ENCODE results near the gene MYO1D. TPM values are rescaled to one million over a fixed set of nuclear protein-coding genes. Genes with fewer than 3 reads are reported as not detected.
"Not testable (repeated sequence)": the region's sequence is repeated elsewhere in the genome, so short reads cannot be mapped to it uniquely, and the experiment has no call there.

Gene MYO1D
- total RNA-seq, 1 experiment from 2014 or later = 9.0 TPM

DNA sequence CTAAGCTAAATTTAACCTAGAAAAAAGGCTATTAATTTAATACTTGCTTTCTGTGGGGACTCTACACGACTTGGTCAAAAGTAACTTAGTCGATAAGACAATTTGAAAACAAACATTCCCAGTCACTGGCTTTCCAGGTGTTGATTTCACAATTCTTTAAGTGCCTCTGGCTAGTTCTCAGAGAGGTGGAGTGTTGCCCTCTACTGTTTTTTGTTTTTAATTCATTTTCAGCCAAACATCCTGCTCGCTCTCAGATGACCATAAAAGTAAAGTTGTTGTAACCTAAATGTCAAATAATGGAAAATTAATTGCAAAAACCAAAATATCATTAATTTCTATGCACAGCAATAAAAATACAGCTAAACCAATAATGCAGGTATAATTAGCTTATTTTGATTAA, 107.1 kb downstream of the MYO1D start:
- DNase-seq (ENCODE audit: low read depth) = no peak
- in situ Hi-C loops (cut with HindIII; ENCODE audit: low pct_unique_long_range_greater_than_20kb, low sequenced_read_pairs) = no loop called here

DNA sequence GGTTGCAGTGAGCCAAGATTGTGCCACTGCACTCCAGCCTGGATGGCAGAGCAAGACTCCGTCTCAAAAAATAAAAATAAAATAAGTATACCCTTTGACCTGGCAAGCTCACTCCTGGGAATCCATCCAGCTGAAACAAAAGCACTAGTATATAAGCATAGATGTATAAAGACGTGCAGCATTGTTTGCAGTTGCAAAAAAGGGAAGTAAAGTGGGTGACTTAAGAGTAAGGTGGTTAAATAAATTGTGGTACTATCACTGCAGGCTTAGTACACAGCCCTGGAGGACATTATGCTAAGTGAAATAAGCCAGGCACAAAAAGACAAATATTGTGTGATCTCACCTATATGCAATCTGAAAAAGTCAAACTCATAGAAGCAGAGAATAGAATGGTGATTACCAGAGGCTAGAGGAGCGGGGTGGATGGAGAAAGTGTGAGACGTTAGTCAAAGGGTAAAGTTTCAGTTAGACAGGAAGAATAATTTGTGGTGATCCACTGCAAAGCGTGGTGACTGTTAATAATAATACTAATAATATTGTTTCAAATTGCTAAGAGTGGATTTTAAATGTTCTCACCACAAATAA, 113.0 kb downstream of the MYO1D start:
- in situ Hi-C loops (cut with HindIII; ENCODE audit: low pct_unique_long_range_greater_than_20kb, low sequenced_read_pairs) = no loop called here
- no peak for DNase-seq (ENCODE audit: low read depth)

DNA sequence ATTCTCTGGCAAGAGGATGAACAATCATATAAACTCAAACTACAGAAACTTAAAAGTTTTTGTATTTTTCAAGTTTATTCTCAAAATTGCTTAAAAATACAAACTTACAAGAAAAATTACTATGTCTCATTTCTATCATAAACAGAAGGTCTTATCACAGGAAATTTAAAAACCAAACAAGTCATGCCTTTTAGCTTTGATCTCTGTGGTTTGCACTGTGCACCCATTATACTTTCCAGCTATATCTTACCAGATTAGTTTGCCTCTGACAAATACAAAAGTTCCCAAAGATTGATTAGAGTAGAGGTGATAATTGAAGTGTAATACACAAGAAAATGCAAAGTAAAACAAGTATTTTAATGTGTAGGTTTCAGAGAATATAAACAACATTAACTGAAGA, 117.4 kb downstream of the MYO1D start:
- in situ Hi-C loops (cut with HindIII; ENCODE audit: low pct_unique_long_range_greater_than_20kb, low sequenced_read_pairs) = no loop called here
- no peak for DNase-seq (ENCODE audit: low read depth)

DNA sequence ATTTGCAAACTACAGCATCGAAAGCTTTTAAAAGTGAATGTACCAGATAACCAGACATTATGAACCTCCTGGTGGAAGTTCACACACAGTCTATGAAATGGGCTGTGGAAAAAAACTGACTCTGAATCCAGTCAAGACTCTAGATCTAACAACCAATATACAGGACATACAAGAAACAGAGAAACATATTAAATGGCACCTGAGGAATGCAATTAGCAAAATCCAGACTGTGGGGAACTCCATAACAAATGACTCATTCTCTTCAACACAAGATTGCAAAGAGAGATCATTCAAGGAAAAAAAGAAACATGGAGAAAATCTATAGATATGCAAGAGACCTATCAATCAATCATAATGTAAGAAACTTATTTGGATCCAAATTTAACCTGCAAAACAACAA, 119.0 kb downstream of the MYO1D start:
- in situ Hi-C loops (cut with HindIII; ENCODE audit: low pct_unique_long_range_greater_than_20kb, low sequenced_read_pairs) = no loop called here
- peak; percentile 9 for DNase-seq (ENCODE audit: low read depth)

DNA sequence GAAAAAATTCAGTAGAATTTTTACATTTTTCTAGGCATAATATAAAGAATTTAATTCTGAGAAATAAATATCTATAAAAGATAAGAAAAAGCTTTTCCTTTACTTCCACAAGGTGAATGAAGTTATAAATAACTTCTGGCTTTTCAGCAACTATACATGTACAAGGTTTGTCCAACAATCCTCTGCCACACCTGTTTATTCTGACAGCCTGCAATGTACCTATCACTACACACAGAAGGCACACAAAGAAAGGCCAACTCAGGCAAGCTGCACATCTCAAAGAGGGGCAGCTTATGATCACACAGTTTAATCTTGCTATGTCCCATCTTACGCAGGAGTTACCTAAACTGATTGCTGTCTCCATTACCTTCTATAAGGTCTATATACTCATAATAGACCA, 120.2 kb downstream of the MYO1D start:
- in situ Hi-C loops (cut with HindIII; ENCODE audit: low pct_unique_long_range_greater_than_20kb, low sequenced_read_pairs) = no loop called here
- DNase-seq (ENCODE audit: low read depth) = no peak

DNA sequence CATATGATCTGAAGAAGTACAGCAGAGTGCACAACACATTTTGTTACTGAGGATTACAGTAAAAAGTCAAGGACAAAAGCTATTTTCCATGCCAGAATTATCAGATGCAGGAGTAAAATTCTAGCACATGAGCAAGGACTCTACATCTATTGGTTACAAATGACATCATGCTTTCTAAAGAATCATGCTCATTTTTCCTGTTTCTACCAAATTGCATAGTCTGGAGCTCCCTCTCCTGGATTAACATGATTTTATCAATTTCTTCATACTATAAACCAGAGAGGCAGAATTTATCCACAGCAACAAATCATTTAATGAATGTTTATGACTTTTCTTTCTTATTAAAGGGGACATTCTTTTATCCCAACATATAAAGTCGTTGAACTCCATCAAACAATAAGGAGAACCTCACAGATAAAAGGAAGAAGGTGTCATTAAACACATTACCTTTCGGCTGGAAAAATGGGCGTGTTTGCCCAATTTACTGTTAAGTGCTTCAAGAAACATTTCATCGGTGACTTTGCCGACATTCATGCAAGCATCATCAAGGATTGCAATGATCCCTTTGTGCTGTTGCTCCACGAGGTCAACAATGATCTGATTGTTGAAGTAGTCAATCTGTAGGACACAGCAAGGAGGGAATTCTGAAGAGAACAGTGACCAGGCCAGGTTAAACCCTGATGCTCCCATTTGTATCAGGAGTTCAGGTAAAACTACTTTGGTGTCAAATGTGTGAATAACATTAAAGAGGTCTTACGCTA, 121.7 kb downstream of the MYO1D start:
- DNase-seq (ENCODE audit: low read depth) = peak; percentile 54
- in situ Hi-C loops (cut with HindIII; ENCODE audit: low pct_unique_long_range_greater_than_20kb, low sequenced_read_pairs) = no loop called here

DNA sequence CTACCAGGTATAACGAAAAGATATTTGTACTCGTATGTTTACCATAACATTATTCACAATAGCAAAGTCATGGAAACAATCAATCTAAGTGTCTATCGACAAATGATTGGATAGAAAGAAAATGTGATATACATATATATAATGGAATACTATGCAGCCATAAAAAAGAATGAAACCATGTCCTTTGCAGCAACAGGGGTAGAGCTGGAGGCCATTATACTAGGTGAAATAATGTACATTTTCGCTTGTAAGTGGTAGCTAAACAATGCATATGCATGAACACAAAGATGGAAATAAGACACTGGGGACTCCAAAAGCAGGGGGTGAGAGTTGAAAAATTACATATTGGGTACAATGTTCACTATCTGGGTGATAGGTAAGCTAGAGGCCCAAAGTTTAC, 124.0 kb downstream of the MYO1D start:
- in situ Hi-C loops (cut with HindIII; ENCODE audit: low pct_unique_long_range_greater_than_20kb, low sequenced_read_pairs) = no loop called here
- DNase-seq (ENCODE audit: low read depth) = no peak

DNA sequence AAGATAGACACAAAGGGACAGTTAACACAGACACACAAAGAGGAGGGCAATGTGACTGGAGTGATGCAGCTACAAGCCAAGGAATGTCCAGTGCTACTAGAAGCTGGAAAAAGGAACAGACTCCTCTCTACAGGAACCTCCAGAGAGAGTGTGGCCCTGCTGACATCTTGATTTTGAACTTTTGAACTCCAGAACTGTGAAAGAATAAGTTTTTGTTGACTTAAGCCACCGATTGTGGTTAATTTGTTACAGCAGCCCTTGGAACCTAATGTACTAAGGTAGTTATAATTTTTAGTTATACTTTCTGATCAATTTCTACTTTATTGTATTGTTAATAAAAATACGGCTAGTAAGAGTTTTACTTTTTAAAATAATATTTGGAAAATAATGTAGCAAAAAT, 129.1 kb downstream of the MYO1D start:
- DNase-seq (ENCODE audit: low read depth) = no peak
- in situ Hi-C loops (cut with HindIII; ENCODE audit: low pct_unique_long_range_greater_than_20kb, low sequenced_read_pairs) = no loop called here

DNA sequence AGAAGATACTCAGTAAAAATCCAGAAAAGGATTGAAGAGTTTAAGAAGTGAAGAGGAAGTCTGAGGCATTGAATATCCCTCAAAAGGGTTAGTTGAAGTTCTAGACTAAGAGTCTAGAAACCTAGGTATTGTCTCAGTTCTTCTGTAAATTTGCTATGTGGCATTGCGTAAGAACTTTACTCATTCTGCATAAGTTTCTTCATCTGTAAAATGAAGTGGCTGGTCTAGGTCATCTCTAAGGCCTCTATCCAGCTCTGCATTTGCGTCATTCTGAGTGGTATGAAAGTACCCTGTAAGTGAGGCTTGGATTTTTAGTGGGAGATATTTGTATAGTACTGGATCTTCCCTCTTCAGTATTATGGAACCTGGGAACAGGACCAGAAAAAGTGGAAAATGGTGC, 130.2 kb downstream of the MYO1D start:
- DNase-seq (ENCODE audit: low read depth) = no peak

DNA sequence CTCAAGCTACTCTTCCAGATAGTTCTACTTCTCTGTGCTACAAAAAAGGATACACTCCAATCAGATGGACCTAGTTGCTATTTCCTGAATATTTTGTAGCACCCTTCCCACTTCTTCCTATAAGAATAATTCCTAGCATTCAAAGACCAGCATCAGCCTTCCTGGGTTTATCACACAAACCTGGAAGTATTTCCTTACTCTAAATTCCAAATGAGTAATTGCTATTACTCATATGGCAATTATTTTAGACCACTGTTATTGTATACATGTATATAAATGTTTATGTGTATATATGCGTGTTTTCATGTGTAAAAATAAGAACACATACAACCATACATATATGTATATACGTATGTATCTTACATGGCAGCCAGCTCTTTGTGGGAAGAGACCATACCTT, 130.6 kb downstream of the MYO1D start:
- in situ Hi-C loops (cut with HindIII; ENCODE audit: low pct_unique_long_range_greater_than_20kb, low sequenced_read_pairs) = no loop called here
- DNase-seq (ENCODE audit: low read depth) = no peak

More for the DNA sequence above, 130.2 kb downstream of the MYO1D start:
- in situ Hi-C loops (cut with HindIII; ENCODE audit: low pct_unique_long_range_greater_than_20kb, low sequenced_read_pairs) = no loop called here

DNA sequence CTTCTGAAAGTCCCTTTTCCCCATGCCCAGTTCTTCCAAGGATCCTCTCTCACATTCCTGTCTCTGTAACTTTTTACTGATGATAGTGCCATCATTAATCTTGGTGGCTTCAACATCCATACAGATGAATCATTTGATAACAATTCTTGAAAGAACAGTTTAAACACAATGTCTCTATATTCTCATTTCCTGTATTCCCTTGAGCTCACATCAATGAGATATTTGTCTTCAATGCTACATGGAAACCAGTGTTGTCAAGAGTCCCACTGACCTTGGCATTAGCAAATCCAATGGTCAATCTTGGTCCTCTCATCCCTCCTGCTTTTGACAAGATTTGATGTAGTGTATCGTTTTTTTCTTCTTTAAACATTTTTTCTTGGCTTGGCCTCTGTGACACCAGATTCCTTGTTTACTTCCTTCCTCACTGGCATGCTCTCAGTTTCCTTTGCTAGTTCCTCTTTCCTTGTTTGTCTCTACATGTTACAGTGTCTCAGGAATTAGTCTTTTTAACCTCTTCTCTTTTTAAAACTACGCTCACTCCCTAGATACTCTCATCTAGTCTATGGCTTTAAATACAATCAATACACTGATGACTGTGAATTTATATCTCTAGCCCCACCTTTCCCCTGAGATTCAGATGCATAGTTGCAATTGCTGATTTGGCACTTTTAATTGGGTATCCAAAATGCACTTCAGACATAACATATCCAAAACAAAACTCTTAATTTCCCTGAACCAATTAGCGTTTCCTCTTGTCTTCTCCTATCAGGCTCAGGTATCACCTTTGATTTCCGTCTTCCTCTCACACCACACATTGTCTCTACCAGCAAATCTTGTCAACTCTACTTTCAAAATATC, 134.0 kb downstream of the MYO1D start:
- in situ Hi-C loops (cut with HindIII; ENCODE audit: low pct_unique_long_range_greater_than_20kb, low sequenced_read_pairs) = no loop called here
- DNase-seq (ENCODE audit: low read depth) = no peak

DNA sequence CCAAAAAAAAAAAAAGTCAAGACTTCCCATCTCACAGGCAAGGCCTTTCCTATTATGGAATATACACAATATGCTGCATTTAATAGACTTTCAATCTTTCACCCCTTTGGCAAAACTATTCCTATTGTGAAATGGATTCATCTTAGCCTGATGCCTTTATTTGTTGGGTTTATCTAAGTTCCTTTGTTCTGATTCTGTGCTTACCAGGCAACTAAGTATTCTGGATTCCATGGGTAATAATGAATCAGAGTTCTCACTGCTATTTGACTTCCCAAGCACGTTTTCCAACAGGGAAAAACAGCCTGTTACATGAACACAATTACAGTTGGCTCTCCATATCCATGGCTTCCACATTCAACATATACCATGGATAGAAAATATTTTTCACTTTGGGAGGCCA, 135.5 kb downstream of the MYO1D start:
- no peak for DNase-seq (ENCODE audit: low read depth)
- in situ Hi-C loops (cut with HindIII; ENCODE audit: low pct_unique_long_range_greater_than_20kb, low sequenced_read_pairs) = no loop called here

DNA sequence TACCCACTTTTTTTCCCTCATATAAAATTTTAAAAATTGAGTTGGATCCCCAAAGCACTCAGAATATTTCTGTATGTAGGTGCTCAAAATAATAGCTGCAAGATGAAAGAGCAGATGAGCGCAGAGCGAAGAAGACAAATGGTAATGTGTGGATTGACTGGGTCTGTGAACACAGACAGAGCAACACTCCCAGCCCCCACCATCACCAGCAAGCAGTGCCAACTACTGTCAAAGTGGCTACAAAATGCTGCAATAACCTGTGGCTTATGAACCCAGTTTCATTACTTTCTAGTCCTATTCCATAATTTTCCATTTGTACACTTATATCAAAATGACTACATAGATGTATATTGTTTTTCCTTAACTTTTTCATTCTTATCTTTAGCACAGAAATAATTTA, 137.2 kb downstream of the MYO1D start:
- DNase-seq (ENCODE audit: low read depth) = no peak
- in situ Hi-C loops (cut with HindIII; ENCODE audit: low pct_unique_long_range_greater_than_20kb, low sequenced_read_pairs) = no loop called here

DNA sequence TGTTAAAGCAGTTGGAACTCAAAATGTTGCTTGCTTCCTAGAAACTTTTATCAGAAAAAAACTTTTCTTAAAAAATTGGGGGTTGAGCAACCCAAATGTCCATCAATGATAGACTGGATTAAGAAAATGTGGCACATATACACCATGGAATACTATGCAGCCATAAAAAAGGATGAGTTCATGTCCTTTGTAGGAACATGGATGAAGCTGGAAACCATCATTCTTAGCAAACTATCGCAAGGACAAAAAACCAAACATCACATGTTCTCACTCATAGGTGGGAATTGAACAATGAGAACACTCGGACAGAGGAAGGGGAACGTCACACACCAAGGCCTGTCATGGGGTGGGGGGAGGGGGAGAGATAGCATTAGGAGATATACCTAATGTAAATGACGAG, 137.8 kb downstream of the MYO1D start:
- DNase-seq (ENCODE audit: low read depth); in situ Hi-C loops (cut with HindIII; ENCODE audit: low pct_unique_long_range_greater_than_20kb, low sequenced_read_pairs): not testable (repeated sequence)

DNA sequence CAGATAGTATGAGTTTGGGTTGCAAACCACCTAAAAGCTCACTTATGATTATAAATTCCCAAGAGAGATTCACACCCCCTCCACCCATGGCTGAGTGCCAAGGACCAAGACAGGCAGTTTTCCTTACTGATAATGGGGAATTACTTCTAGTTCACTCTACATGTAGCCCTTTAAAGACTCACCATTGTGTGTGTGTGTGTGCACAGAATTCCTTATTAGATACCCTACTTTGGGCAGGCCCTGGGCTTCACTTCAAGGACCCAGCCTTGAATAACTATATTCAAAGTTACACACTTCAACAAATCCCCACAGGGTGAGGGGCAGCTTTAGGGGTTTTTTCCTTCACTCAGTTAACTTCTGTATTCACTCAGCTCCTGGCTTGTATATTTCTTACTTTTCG, 143.5 kb downstream of the MYO1D start:
- DNase-seq (ENCODE audit: low read depth) = no peak
- in situ Hi-C loops (cut with HindIII; ENCODE audit: low pct_unique_long_range_greater_than_20kb, low sequenced_read_pairs) = no loop called here

DNA sequence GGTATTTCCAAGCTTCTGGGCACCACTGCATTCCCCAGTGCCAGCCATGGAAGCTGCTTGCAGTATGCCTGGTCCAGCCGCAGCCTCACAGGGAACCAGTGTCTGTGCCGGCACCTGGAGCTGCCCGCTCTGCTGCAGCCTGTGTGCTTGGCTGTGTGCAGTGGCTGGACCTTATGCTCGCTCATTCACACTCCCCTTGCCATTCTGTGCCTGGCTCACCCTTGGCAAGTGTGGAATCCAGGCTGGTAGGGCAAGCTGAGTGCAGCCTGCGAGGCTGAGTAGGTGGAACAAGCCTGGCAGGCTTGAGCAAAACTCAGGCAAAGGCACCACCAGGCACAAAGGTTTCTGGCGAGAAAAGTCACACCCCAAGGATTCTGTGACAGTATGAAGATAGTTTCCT, 144.0 kb downstream of the MYO1D start:
- in situ Hi-C loops (cut with HindIII; ENCODE audit: low pct_unique_long_range_greater_than_20kb, low sequenced_read_pairs) = no loop called here
- DNase-seq (ENCODE audit: low read depth) = no peak

DNA sequence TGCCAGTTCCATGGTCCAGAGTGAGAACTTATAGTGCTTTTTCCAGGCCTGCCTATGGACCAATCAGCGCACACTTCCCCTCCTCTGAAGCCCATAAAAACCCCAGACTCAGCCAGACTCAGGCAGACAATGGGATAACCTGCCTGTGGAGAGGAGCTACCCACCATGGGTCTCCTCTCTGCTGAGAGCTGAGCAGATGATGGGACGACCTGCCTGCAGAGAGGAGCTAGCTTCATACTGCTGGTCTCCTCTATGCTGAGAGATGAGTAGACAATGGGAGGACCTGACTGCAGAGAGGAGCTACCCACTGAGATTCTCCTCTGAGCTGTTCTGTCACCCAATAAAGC, 144.7 kb downstream of the MYO1D start:
- in situ Hi-C loops (cut with HindIII; ENCODE audit: low pct_unique_long_range_greater_than_20kb, low sequenced_read_pairs) = no loop called here
- DNase-seq (ENCODE audit: low read depth) = no peak

DNA sequence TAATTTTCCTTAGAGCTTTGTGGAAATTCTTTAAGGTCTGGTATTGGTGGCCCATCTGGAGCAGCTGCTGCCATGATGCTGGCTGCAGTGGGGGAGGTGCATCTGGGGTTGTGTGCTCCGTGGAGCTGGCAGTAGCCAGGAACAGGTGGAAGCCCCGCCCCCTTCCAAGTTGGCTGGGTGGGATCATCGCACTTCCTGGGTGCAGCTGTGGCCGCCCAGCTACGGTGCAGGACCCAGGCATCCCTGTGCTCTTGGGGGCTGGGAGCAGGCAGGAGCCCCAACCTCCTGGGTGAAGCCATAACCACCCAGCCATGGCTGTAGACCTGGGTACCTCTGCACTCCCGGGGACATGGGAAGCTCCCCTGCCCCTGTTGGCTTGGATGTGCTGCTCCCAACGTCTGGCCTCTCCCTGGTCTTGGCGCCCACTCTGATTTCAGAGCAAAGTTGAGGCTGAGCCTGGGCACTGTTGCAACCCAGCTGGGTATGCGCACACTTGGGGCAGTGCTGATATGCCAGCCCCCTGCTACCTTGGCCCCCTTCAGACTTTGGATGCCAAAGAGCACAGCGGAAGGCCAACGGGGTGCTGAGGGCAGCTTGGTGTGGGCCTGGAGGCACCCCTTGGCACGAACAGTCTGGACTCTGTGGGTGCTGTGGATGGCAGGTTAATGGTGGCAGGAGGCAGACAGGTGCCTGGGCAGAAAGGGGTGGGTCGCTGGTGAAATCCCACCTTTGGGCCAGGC, 145.2 kb downstream of the MYO1D start:
- no peak for DNase-seq (ENCODE audit: low read depth)
- in situ Hi-C loops (cut with HindIII; ENCODE audit: low pct_unique_long_range_greater_than_20kb, low sequenced_read_pairs) = no loop called here

DNA sequence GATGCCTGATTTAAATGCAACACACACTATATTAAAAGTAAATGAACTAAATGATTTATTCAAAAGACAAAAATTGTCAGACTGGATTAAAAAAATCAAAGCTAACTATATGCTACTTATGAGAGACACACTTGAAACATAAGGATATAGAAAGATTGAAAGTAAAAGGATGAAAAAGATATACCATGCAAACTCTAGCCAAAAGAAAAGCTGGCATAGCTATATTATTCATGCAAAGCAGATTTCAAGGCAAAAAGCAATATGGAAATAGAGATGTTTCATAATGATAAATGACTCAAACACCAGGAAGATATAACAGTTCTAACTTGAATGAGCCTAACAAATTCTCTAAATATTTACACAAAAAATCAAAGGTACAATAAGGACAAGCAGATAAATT, 149.2 kb downstream of the MYO1D start:
- in situ Hi-C loops (cut with HindIII; ENCODE audit: low pct_unique_long_range_greater_than_20kb, low sequenced_read_pairs) = no loop called here
- DNase-seq (ENCODE audit: low read depth) = no peak
